HUES64 (cell line): Measurements from ENCODE around the gene CACNG4.
"Not testable (repeated sequence)": the region's sequence is repeated elsewhere in the genome, so short reads cannot be mapped to it uniquely, and the experiment has no call there.

Experiments
- H3K27ac ChIP-seq: 2 replicates; pipeline ENCODE4 v1.7.0; 2013; ENCODE audit warnings: low read depth, low read length, inconsistent platforms
- H3K27me3 ChIP-seq: 2 replicates; pipeline ENCODE4 v1.6.1; 2013; ENCODE audit warnings: mild to moderate bottlenecking, low read length; ENCODE audit not compliant: insufficient read depth
- H3K36me3 ChIP-seq: 2 replicates; pipeline ENCODE4 v1.6.1; 2013; ENCODE audit warnings: mild to moderate bottlenecking, low read length; ENCODE audit not compliant: insufficient read depth
- H3K4me1 ChIP-seq: 2 replicates; pipeline ENCODE4 v1.6.1; 2013; ENCODE audit warnings: mild to moderate bottlenecking, low read length, moderate library complexity; ENCODE audit not compliant: insufficient read depth
- H3K4me3 ChIP-seq: 2 replicates; pipeline ENCODE4 v1.5.1; 2013; ENCODE audit warnings: mild to moderate bottlenecking, low read length, moderate library complexity
- H3K9ac ChIP-seq: 2 replicates; pipeline ENCODE4 v1.6.1; 2013; ENCODE audit warnings: mild to moderate bottlenecking, low read depth, low read length
- H3K9me3 ChIP-seq: 2 replicates; pipeline ENCODE4 v1.6.1; 2013; ENCODE audit warnings: low read depth, low read length; ENCODE audit not compliant: insufficient read depth
- WGBS: fragments of 150-250, 120-280 bp; methylation state at CpG from one replicate; pipeline ENCODE4 v1.1.7; 2013; ENCODE audit warnings: missing lambda C conversion rate; 5-methylcytosine and 5-hydroxymethylcytosine counted together

The CACNG4 gene

DNA sequence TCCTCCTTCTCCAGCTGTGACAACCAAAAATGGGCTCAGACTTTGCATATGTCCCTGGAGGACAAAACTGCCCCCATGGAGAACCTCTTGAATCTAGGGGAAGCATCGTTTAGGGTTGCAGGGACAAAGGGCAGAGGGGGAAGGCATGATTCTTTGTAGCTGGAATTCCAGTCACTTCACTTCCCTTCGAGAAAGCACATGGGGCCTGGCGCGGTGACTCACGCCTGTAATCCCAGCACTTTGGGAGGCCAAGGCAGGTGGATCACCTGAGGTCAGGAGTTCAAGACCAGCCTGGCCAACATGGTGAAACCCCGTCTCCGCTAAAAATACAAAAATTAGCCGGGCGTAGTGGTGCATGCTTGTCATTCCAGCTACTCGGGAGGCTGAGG is 7.9 kb downstream of the CACNG4 start:
- 90% methylated on average over 10 of the region's 10 CpGs for WGBS
- not testable (repeated sequence) for H3K4me1 ChIP-seq, H3K4me3 ChIP-seq, H3K36me3 ChIP-seq, H3K27ac ChIP-seq, H3K9me3 ChIP-seq, H3K9ac ChIP-seq
- peaks cover 11% of the 10 kb centered on the region for H3K27me3 ChIP-seq

GRCh38 chr17:66975188-66975587 is 10.7 kb downstream of the CACNG4 start:
- Histone ChIP-seq H3K4me3 (no peak overlapping the region), H3K27me3 (no peaks in the 10 kb centered on the region), H3K4me1 (no peaks in the 10 kb centered on the region), H3K36me3 (no peaks in the 10 kb centered on the region), H3K27ac (no peak overlapping the region), H3K9me3 (no peaks in the 10 kb centered on the region), H3K9ac (no peak overlapping the region)
- WGBS, result 91% methylated on average over 3 of the region's 3 CpGs

DNA sequence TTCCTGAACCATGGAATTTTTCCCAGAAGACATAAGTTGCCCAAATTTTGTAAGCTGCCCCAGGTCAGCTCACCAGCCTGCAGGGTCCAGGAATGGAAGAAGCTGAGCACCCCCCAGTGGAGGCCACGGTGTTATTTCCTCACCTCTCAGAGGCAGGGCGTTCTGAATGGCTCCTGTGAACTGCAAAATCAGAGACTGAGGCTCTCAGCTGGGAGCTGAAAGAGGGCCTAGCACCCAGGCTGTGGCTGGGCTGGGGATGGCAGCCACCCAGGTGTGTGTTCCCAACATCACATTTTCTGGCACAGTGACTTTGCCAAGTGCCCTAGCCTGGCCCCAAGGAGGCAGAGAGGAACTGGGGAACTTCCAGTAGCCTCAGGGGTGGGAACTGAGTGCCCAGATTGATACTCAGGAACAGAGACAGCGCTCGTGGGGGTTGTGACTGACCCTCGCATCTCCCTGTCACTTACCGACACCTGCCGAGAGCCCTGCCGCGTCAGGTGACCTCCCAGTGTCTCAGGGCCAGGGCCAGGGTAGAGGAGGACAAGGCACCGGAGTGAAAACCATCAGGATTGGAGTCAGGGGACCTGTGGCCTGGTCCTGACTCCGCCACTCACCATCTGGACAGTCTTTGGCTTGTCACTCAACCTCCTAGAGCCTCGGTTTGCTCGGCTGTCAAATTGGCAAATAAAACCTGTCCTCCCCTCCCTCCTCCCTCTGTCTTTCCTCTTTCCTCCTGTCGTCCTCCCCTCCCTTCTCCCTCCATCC is 11.3 kb downstream of the CACNG4 start:
- Histone ChIP-seq H3K9me3 (no peaks in the 10 kb centered on the region), H3K27ac (no peak overlapping the region), H3K9ac (no peak overlapping the region), H3K36me3 (no peaks in the 10 kb centered on the region), H3K4me1 (no peaks in the 10 kb centered on the region), H3K4me3 (no peak overlapping the region), H3K27me3 (no peaks in the 10 kb centered on the region)
- WGBS, result 72% methylated on average over 14 of the region's 14 CpGs

DNA sequence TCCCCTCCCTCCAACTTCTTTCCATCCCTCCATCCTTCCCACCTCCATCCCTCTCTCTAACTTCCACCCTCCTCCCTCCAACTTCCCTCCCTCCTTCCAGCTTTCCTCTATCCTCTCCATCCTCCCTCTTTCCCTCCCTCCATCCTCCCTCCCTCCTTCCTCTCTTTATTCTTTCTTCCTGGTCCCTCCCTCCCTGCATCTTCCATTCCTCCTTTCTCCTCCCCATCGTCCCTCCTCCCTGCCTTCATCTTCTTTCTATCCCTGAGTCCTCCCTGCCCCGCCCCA is 11.8 kb downstream of the CACNG4 start:
- Histone ChIP-seq H3K4me1 (no peaks in the 10 kb centered on the region), H3K27ac (no peak overlapping the region), H3K9ac (no peak overlapping the region), H3K27me3 (no peaks in the 10 kb centered on the region), H3K9me3 (no peaks in the 10 kb centered on the region), H3K4me3 (no peak overlapping the region), H3K36me3 (no peaks in the 10 kb centered on the region)
- WGBS, result 70% methylated on average over 2 of the region's 2 CpGs

DNA sequence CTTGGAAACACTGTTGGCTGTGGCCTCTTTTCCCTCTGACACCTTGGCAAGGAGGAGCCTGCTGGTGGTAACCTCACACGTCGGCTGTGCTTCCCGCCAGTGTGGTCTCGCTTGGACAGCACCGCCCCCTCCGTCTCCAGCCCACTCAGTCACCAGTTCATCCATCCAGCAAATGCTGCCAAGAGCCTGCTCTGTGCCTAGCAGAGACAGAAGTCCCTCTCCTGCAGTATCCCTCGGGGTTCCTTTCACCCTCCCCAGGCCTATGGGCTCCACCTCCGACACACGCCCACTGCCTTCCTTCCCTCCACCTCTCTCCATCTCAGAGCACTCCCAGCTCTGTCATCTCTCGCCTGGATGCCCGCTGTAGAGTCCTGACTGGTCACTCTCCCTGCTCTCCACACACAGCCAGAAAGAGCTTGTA is 12.3 kb downstream of the CACNG4 start:
- Histone ChIP-seq H3K27me3 (no peaks in the 10 kb centered on the region), H3K4me1 (no peaks in the 10 kb centered on the region)
- 65% methylated on average over 11 of the region's 11 CpGs for WGBS

DNA sequence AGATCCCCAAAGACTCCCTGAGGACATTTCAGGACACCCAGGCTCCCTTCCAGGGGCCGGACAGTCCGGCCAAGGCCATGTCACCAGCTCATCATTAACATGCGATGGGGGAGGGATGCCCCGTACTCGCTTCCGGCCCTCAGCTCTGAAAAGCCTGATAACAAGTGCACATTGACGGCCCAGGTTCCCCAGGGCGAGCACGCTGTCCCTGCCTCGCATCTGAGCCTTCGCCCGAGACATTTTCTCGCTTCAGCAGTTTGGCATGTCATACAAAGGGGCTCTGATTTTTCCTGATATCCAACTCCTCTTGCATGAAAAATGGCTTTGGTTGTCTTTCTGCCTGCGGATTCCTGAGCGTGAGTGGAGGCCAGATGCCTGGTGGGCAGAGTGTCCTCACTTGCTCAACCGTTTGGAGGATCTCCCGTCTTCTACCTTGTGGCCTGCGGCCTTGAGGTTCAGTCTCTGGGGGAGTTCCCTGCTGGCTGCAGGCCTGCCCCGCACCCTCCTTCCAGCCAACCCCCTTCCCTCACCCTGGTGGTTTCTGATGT is 14.1 kb downstream of the CACNG4 start:
- Histone ChIP-seq H3K4me1 (no peaks in the 10 kb centered on the region), H3K27me3 (no peaks in the 10 kb centered on the region), H3K27ac (no peak overlapping the region), H3K9me3 (no peaks in the 10 kb centered on the region), H3K4me3 (no peak overlapping the region), H3K9ac (no peak overlapping the region; the same call in 1 of the 2 replicates), H3K36me3 (no peaks in the 10 kb centered on the region)
- 92% methylated on average over 19 of the region's 19 CpGs for WGBS

More for the DNA sequence above, 12.3 kb downstream of the CACNG4 start:
- Histone ChIP-seq H3K36me3 (no peaks in the 10 kb centered on the region), H3K27ac (no peak overlapping the region), H3K9ac (no peak overlapping the region), H3K4me3 (no peak overlapping the region), H3K9me3 (no peaks in the 10 kb centered on the region)

- H3K9me3 ChIP-seq, result no peaks in the 10 kb centered on the region
- H3K4me1 ChIP-seq, result no peaks in the 10 kb centered on the region
- WGBS, result 91% methylated on average over 7 of the region's 7 CpGs
- H3K4me3 ChIP-seq, result no peak overlapping the region
- H3K9ac ChIP-seq, result no peak overlapping the region
- H3K27ac ChIP-seq, result no peak overlapping the region
- no peaks in the 10 kb centered on the region for H3K36me3 ChIP-seq
- H3K27me3 ChIP-seq, result no peaks in the 10 kb centered on the region
These were observed 16.4 kb downstream of the CACNG4 start for GRCh38 chr17:66980896-66981295.

GRCh38 chr17:66981983-66982508 is 17.5 kb downstream of the CACNG4 start:
- no peaks in the 10 kb centered on the region for H3K27me3 ChIP-seq
- no peak overlapping the region for H3K27ac ChIP-seq
- H3K36me3 ChIP-seq, result no peaks in the 10 kb centered on the region
- no peaks in the 10 kb centered on the region for H3K4me1 ChIP-seq
- no peak overlapping the region for H3K4me3 ChIP-seq
- no peaks in the 10 kb centered on the region for H3K9me3 ChIP-seq
- WGBS, result 86% methylated on average over 14 of the region's 14 CpGs
- no peak overlapping the region for H3K9ac ChIP-seq

- H3K9ac ChIP-seq, result no peak overlapping the region
- WGBS, result 82% methylated on average over 13 of the region's 14 CpGs
These were observed 19.0 kb downstream of the CACNG4 start for GRCh38 chr17:66983414-66984021.

GRCh38 chr17:66984730-66985129 is 20.2 kb downstream of the CACNG4 start:
- no peak overlapping the region for H3K27ac ChIP-seq
- H3K4me3 ChIP-seq, result no peak overlapping the region
- 90% methylated on average over 7 of the region's 7 CpGs for WGBS
- H3K9me3 ChIP-seq, result no peaks in the 10 kb centered on the region
- H3K4me1 ChIP-seq, result no peaks in the 10 kb centered on the region
- no peaks in the 10 kb centered on the region for H3K36me3 ChIP-seq
- H3K9ac ChIP-seq, result no peak overlapping the region
- H3K27me3 ChIP-seq, result no peaks in the 10 kb centered on the region

More at GRCh38 chr17:66983414-66984021, 19.0 kb downstream of the CACNG4 start:
- Histone ChIP-seq H3K27ac (no peak overlapping the region), H3K27me3 (no peaks in the 10 kb centered on the region), H3K4me3 (no peak overlapping the region), H3K9me3 (no peaks in the 10 kb centered on the region), H3K36me3 (no peaks in the 10 kb centered on the region), H3K4me1 (no peaks in the 10 kb centered on the region)

DNA sequence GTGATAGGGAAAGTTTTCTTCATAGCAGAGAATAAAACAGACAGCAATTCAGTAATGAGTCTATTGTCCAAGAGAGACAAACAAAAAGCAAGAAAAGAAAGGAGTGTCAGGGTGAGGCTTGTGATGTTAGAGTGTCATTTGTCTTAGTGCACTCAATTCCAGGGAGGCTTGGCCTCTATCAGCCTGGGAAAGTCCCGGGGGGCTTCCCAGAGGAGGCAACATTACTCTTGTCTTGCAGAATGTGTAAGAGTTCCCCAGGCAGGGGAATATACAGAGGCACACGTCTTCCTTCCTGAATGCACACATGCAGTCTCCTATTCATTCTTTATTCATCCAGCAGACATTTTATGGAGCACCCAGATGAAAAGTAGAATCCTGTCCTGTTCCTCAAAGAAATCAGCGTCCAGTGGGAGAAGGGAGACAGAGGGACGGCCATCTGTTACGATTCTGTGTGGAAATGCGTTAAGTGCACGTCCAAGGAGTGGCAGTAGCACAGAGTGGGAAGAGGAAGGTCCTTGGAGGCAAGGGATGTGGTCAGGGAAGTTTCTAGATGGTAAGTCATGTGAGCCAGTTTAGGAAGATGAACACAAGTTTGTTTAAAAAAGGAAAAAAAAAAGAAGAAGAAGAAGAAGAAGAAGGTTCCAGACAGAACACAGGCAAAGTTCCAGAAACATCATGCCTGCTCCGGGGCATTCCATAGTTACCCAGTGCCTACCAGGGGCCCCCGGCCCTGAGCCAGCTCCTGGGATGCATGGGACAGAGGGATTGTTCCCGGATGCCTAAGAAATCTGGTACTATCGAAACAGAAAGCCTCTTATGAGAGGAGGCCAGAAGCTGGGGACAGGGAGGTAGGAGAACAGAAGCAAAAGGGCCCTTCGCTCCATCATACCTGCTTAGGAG is 21.1 kb downstream of the CACNG4 start:
- Histone ChIP-seq H3K9ac (no peak overlapping the region), H3K27me3 (no peaks in the 10 kb centered on the region)
- 91% methylated on average over 12 of the region's 12 CpGs for WGBS

More for the DNA sequence above, 21.1 kb downstream of the CACNG4 start:
- H3K9me3 ChIP-seq, result no peaks in the 10 kb centered on the region
- no peak overlapping the region for H3K4me3 ChIP-seq
- H3K36me3 ChIP-seq, result no peaks in the 10 kb centered on the region
- H3K27ac ChIP-seq, result no peak overlapping the region
- no peaks in the 10 kb centered on the region for H3K4me1 ChIP-seq
